RWPE2 (cell line): ENCODE results near the gene HSFX3.

Source experiments
- ATAC-seq: fragments of 200-7000 bp; cut with Tn5 transposase; 3 replicates; pipeline ENCODE4 v1.9.1; 2021; ENCODE audit warnings: low read depth
- DNase-seq: peaks from one replicate; pipeline ENCODE4 v3.0.0-alpha.2; 2020; ENCODE audit warnings: low spot score
- H3K27ac ChIP-seq: fragments of 450-650 bp; 2 replicates; pipeline ENCODE4 v1.5.1; 2017; ENCODE audit warnings: mild to moderate bottlenecking; ENCODE audit not compliant: poor library complexity, severe bottlenecking
- H3K27me3 ChIP-seq: fragments of 250-450 bp; sonication (Bioruptor Pico); 2 replicates; pipeline ENCODE4 v1.5.1; 2021; ENCODE audit warnings: mild to moderate bottlenecking, moderate library complexity; ENCODE audit not compliant: insufficient read depth, poor library complexity, severe bottlenecking
- H3K36me3 ChIP-seq: fragments of 250-450 bp; sonication (Bioruptor Pico); 2 replicates; pipeline ENCODE4 v1.5.1; 2020; ENCODE audit warnings: low read depth, mild to moderate bottlenecking, moderate library complexity
- H3K4me1 ChIP-seq: fragments of 250-450 bp; sonication (Bioruptor Pico); 2 replicates; pipeline ENCODE4 v1.5.1; 2021; ENCODE audit warnings: mild to moderate bottlenecking, moderate library complexity; ENCODE audit not compliant: insufficient read depth, poor library complexity, severe bottlenecking
- H3K4me3 ChIP-seq: fragments of 250-450 bp; sonication (Bioruptor Pico); 2 replicates; pipeline ENCODE4 v1.5.1; 2021; ENCODE audit warnings: mild to moderate bottlenecking, moderate library complexity; ENCODE audit not compliant: severe bottlenecking
- H3K9me3 ChIP-seq: fragments of 250-450 bp; sonication (Bioruptor Pico); 2 replicates; pipeline ENCODE4 v1.5.1; 2021; ENCODE audit warnings: mild to moderate bottlenecking, moderate library complexity; ENCODE audit not compliant: severe bottlenecking
- CTCF ChIP-seq: fragments of 450-650 bp; IDR thresholded peaks from one replicate; pipeline ENCODE4 v1.5.1; 2017; ENCODE audit warnings: mild to moderate bottlenecking, moderate library complexity; ENCODE audit not compliant: poor library complexity, severe bottlenecking

HSFX3 gene

GRCh38 chrX:149571770-149572169, 22.0 kb upstream of the HSFX3 start:
- no peak for TF ChIP-seq CTCF
- no peaks in the 10 kb centered on the region for H3K4me1 ChIP-seq
- no peak overlapping the region for H3K4me3 ChIP-seq
- no peaks in the 10 kb centered on the region for H3K36me3 ChIP-seq
- H3K27me3 ChIP-seq: no peaks in the 10 kb centered on the region
- DNase-seq (no peak), ATAC-seq (no peak)
- H3K27ac ChIP-seq: no peak overlapping the region
- no peaks in the 10 kb centered on the region for H3K9me3 ChIP-seq

DNA sequence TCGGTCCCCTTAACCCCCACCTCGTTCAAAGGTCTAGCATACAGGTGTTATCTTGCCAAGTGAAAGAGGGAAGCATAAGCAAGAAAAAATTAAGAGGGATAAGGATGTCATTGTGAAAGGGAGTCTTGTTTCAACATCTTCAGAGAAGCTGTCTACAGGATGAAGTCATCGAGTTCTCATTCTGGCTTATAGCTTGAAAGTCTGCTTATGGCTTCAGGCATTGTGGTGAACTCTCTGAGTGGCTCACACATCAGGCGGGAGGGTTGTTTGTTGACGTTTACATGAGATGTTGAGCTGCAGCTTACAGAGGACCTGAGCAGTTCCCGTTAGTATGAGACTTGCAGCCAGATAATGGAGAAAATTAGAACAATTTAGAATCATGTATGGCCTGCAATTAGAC, 20.9 kb upstream of the HSFX3 start:
- Histone ChIP-seq H3K4me1 (no peaks in the 10 kb centered on the region), H3K27ac (no peak overlapping the region), H3K4me3 (no peak overlapping the region), H3K9me3 (no peaks in the 10 kb centered on the region), H3K36me3 (no peaks in the 10 kb centered on the region), H3K27me3 (no peaks in the 10 kb centered on the region)
- DNase-seq (no peak), ATAC-seq (peak; percentile 67)
- no peak for TF ChIP-seq CTCF

- TF ChIP-seq CTCF: no peak
- no peak for DNase-seq
- Histone ChIP-seq H3K27me3 (no peaks in the 10 kb centered on the region), H3K4me1 (no peaks in the 10 kb centered on the region), H3K9me3 (no peaks in the 10 kb centered on the region), H3K27ac (no peak overlapping the region), H3K36me3 (no peaks in the 10 kb centered on the region), H3K4me3 (no peak overlapping the region)
- no peak for ATAC-seq
Measured at GRCh38 chrX:149569770-149570169, 20.0 kb upstream of the HSFX3 start.

GRCh38 chrX:149568701-149569296, 19.1 kb upstream of the HSFX3 start:
- no peak for DNase-seq
- H3K4me1 ChIP-seq: no peaks in the 10 kb centered on the region
- ATAC-seq: no peak
- H3K36me3 ChIP-seq: no peaks in the 10 kb centered on the region
- no peaks in the 10 kb centered on the region for H3K9me3 ChIP-seq
- no peak for TF ChIP-seq CTCF
- H3K27ac ChIP-seq: no peak overlapping the region
- H3K27me3 ChIP-seq: no peaks in the 10 kb centered on the region
- H3K4me3 ChIP-seq: no peak overlapping the region

DNA sequence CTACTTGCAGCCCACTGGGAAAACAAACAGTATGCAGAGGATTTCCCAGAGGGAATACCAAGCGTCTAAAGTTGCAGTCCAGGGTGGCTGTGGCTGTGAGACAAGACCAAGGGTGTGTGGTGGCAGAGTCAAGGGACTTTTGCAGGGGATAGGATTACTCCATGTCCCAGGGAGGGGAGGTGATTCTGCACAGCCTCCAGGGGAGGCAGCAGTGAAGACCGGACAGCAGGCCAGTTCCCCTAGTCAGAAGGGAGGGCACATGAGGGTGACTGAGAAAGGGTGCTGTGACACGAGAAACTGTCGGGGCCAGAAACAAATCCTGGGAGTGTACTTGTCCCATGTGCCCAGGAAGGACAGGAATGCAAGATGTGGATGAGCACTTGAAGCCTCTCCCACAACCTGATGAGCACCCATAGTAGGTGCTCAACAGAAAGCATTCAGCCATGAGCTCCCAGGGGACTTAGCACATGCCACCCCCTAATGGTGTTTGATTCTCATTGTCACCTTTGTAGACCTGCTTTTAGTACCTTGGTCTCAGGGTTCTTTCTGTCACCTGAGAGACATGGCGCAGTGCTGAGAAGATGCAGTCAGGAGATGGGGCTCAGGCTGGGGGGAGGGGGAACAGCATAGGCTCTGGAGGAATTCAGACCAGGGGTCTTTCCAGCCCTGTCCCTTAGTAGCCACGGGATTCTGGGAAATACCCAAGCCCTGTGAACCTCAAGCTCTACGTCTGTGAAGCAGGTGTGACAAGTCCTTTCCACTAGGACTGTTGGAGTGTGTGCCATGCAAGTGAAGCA, 18.1 kb upstream of the HSFX3 start:
- H3K4me1 ChIP-seq: no peaks in the 10 kb centered on the region
- no peak for TF ChIP-seq CTCF

More for the DNA sequence above, 18.1 kb upstream of the HSFX3 start:
- Histone ChIP-seq H3K9me3 (no peaks in the 10 kb centered on the region), H3K36me3 (no peaks in the 10 kb centered on the region), H3K27ac (no peak overlapping the region), H3K27me3 (no peaks in the 10 kb centered on the region), H3K4me3 (no peak overlapping the region)
- no peak for ATAC-seq
- DNase-seq: no peak
